ENCODE measurements around the gene JMJD1C. TPM values are rescaled to one million over a fixed set of nuclear protein-coding genes. Genes with fewer than 3 reads are reported as not detected.

The JMJD1C gene
- total RNA-seq, 2 experiments from 2014 or later = 99.2 to 118 TPM

DNA sequence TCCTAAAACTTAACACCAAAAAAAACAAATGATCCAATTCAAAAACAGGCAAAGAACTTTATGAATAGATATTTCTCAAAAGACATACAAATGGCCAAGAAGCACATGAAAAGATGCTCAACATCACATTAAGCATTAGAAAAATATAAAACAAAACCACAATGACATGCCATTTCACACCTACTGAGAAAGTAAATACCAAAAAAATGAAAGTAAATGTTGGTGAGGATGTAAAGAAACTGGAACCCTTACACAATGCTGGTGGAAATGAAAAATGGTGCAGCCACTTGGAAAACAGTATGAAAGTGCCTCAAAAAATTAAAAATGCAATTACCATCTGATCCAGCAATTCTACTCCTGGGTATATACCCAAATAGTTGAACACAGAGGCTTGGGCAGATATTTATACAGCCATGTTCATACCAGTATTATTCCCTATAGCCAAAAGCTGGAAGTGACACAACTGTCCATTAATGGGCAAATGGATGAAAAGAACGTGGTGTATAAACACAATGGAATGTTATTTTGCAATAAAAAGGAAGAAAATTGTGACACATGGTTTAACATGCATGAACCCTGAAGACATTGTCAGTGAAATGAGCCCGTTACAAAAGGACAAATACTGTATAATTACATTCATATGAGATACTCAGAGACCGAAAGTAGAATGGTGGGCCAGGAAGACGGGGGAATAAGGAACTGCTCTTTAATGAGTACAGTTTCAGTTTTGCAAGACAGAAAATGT lies 89.0 kb downstream of the JMJD1C start:
- peak overlapping the region; percentile 21; the same call in 1 of the 2 replicates for H2AFZ ChIP-seq (ENCODE audit: low read length)
- H3K4me2 ChIP-seq (ENCODE audit: low read length) = peak overlapping the region; percentile 33
- H3K9me2 ChIP-seq (ENCODE audit: insufficient read depth, low read length) = no peaks in the 10 kb centered on the region
- TF ChIP-seq CTCF (conservative IDR thresholded peaks at IDR 0.05; ENCODE audit: low read length) (no peak), EZH2phosphoT487 (IDR thresholded peaks at IDR 0.05; ENCODE audit: borderline replicate concordance, low read depth, low read length) (no peak)
- H3K79me2 ChIP-seq (ENCODE audit: insufficient read depth, low read depth, low read length) = no peaks in the 10 kb centered on the region
- ChIA-PET POLR2A (no interaction called here), CTCF (ENCODE audit: unreplicated experiment) (no interaction called here)
- H3K4me3 ChIP-seq (ENCODE audit: low read depth, low read length, poor library complexity, severe bottlenecking) = no peak overlapping the region
- intact Hi-C loops (cut with micrococcal nuclease; ENCODE audit: unreplicated experiment) = no loop called here
- H3K27ac ChIP-seq (ENCODE audit: low read depth, low read length, poor library complexity, severe bottlenecking) = no peak overlapping the region
- no peaks in the 10 kb centered on the region for H3K9me3 ChIP-seq (ENCODE audit: low read length)
- peaks cover 9% of the 10 kb centered on the region for H3K4me1 ChIP-seq (ENCODE audit: insufficient read depth, low read length, poor library complexity, severe bottlenecking)
- H3K36me3 ChIP-seq (ENCODE audit: insufficient read depth, low read length) = peaks cover 4% of the 10 kb centered on the region; the same call in 1 of the 2 replicates
- no TSS peak for BruUV-seq (replicated peaks)
- H4K20me1 ChIP-seq (ENCODE audit: insufficient read depth, low read length) = no peaks in the 10 kb centered on the region
- peak; percentile 31 for DNase-seq (ENCODE audit: low spot score)

- intact Hi-C loops (cut with micrococcal nuclease; ENCODE audit: unreplicated experiment) = no loop called here
- no peak for TF ChIP-seq CTCF (conservative IDR thresholded peaks at IDR 0.05; ENCODE audit: low read length)
- TF ChIP-seq EZH2phosphoT487 (IDR thresholded peaks at IDR 0.05; ENCODE audit: borderline replicate concordance, low read depth, low read length) = no peak
These were observed 89.9 kb downstream of the JMJD1C start for GRCh38 chr10:63375859-63376258.

GRCh38 chr10:63375458-63375857 lies 90.3 kb downstream of the JMJD1C start:
- intact Hi-C loops (cut with micrococcal nuclease; ENCODE audit: unreplicated experiment) = no loop called here
- no peaks in the 10 kb centered on the region for H3K79me2 ChIP-seq (ENCODE audit: insufficient read depth, low read depth, low read length)
- CTCF ChIA-PET (ENCODE audit: unreplicated experiment) = no interaction called here
- H3K4me2 ChIP-seq (ENCODE audit: low read length) = no peak overlapping the region
- DNase-seq (ENCODE audit: low spot score) = no peak
- no peaks in the 10 kb centered on the region for H3K9me3 ChIP-seq (ENCODE audit: low read length)
- H3K4me3 ChIP-seq (ENCODE audit: low read depth, low read length, poor library complexity, severe bottlenecking) = no peak overlapping the region
- H2AFZ ChIP-seq (ENCODE audit: low read length) = no peak overlapping the region
- POLR2A ChIA-PET = interaction anchor here (0.6 to 1.0 kb wide), 2 partner anchors 29 to 225 kb away, joined by 3 to 5 read pairs; no protein-coding TSS in a partner anchor
- no peaks in the 10 kb centered on the region for H4K20me1 ChIP-seq (ENCODE audit: insufficient read depth, low read length)
- no TSS peak for BruUV-seq (replicated peaks)
- H3K4me1 ChIP-seq (ENCODE audit: insufficient read depth, low read length, poor library complexity, severe bottlenecking) = peaks cover 9% of the 10 kb centered on the region
- TF ChIP-seq EZH2phosphoT487 (IDR thresholded peaks at IDR 0.05; ENCODE audit: borderline replicate concordance, low read depth, low read length) (no peak), CTCF (conservative IDR thresholded peaks at IDR 0.05; ENCODE audit: low read length) (no peak)
- peaks cover 4% of the 10 kb centered on the region; the same call in 1 of the 2 replicates for H3K36me3 ChIP-seq (ENCODE audit: insufficient read depth, low read length)
- H3K27ac ChIP-seq (ENCODE audit: low read depth, low read length, poor library complexity, severe bottlenecking) = no peak overlapping the region
- H3K9me2 ChIP-seq (ENCODE audit: insufficient read depth, low read length) = no peaks in the 10 kb centered on the region

More at GRCh38 chr10:63375859-63376258, 89.9 kb downstream of the JMJD1C start:
- no TSS peak for BruUV-seq (replicated peaks)
- Histone ChIP-seq H3K9me3 (ENCODE audit: low read length) (no peaks in the 10 kb centered on the region), H3K79me2 (ENCODE audit: insufficient read depth, low read depth, low read length) (no peaks in the 10 kb centered on the region), H3K27ac (ENCODE audit: low read depth, low read length, poor library complexity, severe bottlenecking) (no peak overlapping the region), H3K4me3 (ENCODE audit: low read depth, low read length, poor library complexity, severe bottlenecking) (no peak overlapping the region), H3K36me3 (ENCODE audit: insufficient read depth, low read length) (peaks cover 4% of the 10 kb centered on the region; the same call in 1 of the 2 replicates), H3K4me1 (ENCODE audit: insufficient read depth, low read length, poor library complexity, severe bottlenecking) (peaks cover 9% of the 10 kb centered on the region), H3K4me2 (ENCODE audit: low read length) (no peak overlapping the region), H3K9me2 (ENCODE audit: insufficient read depth, low read length) (no peaks in the 10 kb centered on the region), H4K20me1 (ENCODE audit: insufficient read depth, low read length) (no peaks in the 10 kb centered on the region), H2AFZ (ENCODE audit: low read length) (no peak overlapping the region)
- ChIA-PET CTCF (ENCODE audit: unreplicated experiment) (no interaction called here), POLR2A (interaction anchor here (1.0 kb wide), 1 partner anchor 30 kb away, joined by 3 read pairs; no protein-coding TSS in a partner anchor)
- no peak for DNase-seq (ENCODE audit: low spot score)
